ENCODE data around the gene MUC12. TPM values are rescaled to one million over a fixed set of nuclear protein-coding genes. Genes with fewer than 3 reads are reported as not detected.

Gene MUC12
- total RNA-seq, 2 donors from 2014 or later, result not detected

DNA sequence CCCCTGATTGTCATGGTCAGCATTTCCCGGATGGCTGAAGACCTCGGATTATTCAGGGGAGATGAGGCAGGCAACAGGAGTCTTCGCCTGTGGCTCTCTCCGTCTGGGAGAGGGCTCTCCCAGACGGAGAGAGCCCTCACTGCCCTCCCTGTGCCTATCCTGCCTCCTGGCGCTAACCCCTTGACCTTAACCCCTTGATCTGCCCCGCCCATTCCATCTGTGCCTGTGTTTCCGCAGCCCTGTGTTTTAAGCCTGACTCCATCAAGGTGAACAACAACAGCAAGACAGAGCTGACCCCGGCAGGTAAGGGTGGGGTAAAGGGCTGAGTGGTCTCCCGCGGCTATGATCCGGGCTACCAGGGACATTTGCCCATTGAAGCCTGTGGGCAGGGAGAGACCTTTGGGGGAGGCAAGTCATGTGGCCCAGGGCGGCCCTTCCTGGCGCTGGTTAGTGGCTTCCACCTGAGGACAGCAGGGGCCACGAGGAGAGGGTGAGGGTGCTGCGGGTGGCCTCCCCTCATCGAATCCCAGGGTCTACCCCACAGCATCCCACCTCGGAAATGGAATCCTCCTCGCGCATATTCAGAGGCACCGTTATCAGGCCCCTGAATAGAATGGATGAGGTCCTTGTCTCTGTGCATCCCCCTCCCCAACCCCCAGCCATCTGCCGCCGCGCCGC is 4.2 kb upstream of the MUC12 start:
- Mint-ChIP-seq H3K9me3 (no peaks in the 10 kb centered on the region), H3K27ac (no peak overlapping the region), H3K36me3 (no peaks in the 10 kb centered on the region), H3K4me1 (ENCODE audit: low read depth in 2 of 2) (peaks cover 14 to 16% of the 10 kb centered on the region in 2 donors), H3K27me3 (peaks cover 32 to 37% of the 10 kb centered on the region in 2 donors), H3K4me3 (peak overlapping the region; percentile 86)
- DNase-seq (ENCODE audit: low spot score) (no peak), ATAC-seq (no peak)

GRCh38 chr7:100965723-100966541 is 3.4 kb upstream of the MUC12 start:
- H3K4me1 Mint-ChIP-seq (ENCODE audit: low read depth in 2 of 2), result peaks cover 14 to 16% of the 10 kb centered on the region in 2 donors
- peak; percentile 79 to 80 for ATAC-seq
- no peaks in the 10 kb centered on the region for H3K36me3 Mint-ChIP-seq
- H3K4me3 Mint-ChIP-seq, result peak overlapping the region; percentile 86
- H3K27me3 Mint-ChIP-seq, result peaks cover 32 to 37% of the 10 kb centered on the region in 2 donors
- no peak overlapping the region for H3K27ac Mint-ChIP-seq
- no peaks in the 10 kb centered on the region for H3K9me3 Mint-ChIP-seq
- peak; percentile 78 for DNase-seq (ENCODE audit: low spot score)

GRCh38 chr7:100966542-100967291 is 2.6 kb upstream of the MUC12 start:
- H3K36me3 Mint-ChIP-seq, result no peaks in the 10 kb centered on the region
- no peak overlapping the region for H3K27ac Mint-ChIP-seq
- peaks cover 14 to 16% of the 10 kb centered on the region in 2 donors for H3K4me1 Mint-ChIP-seq (ENCODE audit: low read depth in 2 of 2)
- DNase-seq (ENCODE audit: low spot score) (no peak), ATAC-seq (no peak)
- peak overlapping the region; percentile 86 for H3K4me3 Mint-ChIP-seq
- no peaks in the 10 kb centered on the region for H3K9me3 Mint-ChIP-seq
- H3K27me3 Mint-ChIP-seq, result peaks cover 32 to 37% of the 10 kb centered on the region in 2 donors

DNA sequence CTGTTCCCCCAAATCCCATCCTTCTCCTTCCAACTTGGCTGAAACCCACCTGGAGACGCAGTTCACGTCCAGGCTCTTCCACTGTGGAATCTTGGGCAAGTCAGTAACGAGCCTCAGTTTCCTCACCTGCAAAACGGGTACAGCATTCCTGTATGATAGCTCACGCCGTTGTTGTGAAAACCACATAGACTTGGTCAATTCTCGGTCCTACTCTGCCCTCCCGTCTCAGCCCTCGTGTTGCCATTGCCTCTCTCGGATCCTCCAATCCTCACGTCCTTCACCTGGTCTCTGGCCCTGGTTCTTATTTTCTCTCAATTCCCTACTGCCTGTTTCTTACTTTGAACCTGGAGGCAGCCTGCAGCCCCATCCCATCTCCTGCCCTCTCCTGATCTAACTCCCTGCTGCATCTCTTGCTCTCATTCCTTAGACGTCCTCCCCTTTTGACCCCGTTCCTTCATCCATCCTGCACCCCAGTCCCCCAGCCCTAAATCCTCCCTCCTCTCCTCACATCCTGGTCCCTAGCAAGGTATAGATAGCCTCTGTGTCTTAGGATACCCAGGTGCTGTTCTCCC is 2.0 kb upstream of the MUC12 start:
- Mint-ChIP-seq H3K36me3 (no peaks in the 10 kb centered on the region), H3K9me3 (no peaks in the 10 kb centered on the region), H3K27me3 (peaks cover 32 to 37% of the 10 kb centered on the region in 2 donors), H3K27ac (no peak overlapping the region), H3K4me1 (ENCODE audit: low read depth in 2 of 2) (peaks cover 14 to 16% of the 10 kb centered on the region in 2 donors), H3K4me3 (peak overlapping the region; percentile 27)
- DNase-seq (ENCODE audit: low spot score) (no peak), ATAC-seq (no peak)

- no peaks in the 10 kb centered on the region for H3K9me3 Mint-ChIP-seq
- no peak for ATAC-seq
- no peak overlapping the region for H3K4me3 Mint-ChIP-seq
- no peak for DNase-seq (ENCODE audit: low spot score)
- H3K27ac Mint-ChIP-seq, result no peak overlapping the region
- H3K27me3 Mint-ChIP-seq, result peaks cover 30 to 35% of the 10 kb centered on the region in 2 donors
- no peaks in the 10 kb centered on the region for H3K36me3 Mint-ChIP-seq
- peaks cover 14 to 16% of the 10 kb centered on the region in 2 donors for H3K4me1 Mint-ChIP-seq (ENCODE audit: low read depth in 2 of 2)
These were observed 1.3 kb upstream of the MUC12 start for GRCh38 chr7:100968031-100968430.

DNA sequence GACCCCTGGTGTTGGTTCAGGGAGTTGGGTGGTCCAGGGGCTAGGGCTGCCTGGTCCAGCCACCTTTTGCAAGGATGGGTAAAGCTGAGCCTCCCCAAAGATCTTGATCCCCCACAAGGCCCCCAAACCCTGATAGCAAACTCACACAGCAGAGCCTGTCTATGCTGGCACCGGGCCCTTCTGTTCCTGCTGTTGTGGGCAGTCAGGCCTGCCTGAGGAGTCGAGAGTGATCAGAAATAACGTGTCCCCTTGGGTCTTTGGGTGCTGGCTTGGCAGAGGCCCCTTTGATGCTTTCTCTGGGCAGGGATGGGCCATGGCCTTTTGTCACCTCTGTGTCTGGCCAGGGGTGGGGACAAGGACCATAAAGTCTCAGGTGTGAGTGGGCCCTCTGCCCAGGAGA is 715 bp upstream of the MUC12 start:
- H3K36me3 Mint-ChIP-seq, result no peaks in the 10 kb centered on the region
- H3K27ac Mint-ChIP-seq, result no peak overlapping the region
- DNase-seq (ENCODE audit: low spot score) (no peak), ATAC-seq (no peak)
- H3K9me3 Mint-ChIP-seq, result no peaks in the 10 kb centered on the region
- peaks cover 14 to 16% of the 10 kb centered on the region in 2 donors for H3K4me1 Mint-ChIP-seq (ENCODE audit: low read depth in 2 of 2)
- peaks cover 28 to 33% of the 10 kb centered on the region in 2 donors for H3K27me3 Mint-ChIP-seq
- no peak overlapping the region for H3K4me3 Mint-ChIP-seq

- Mint-ChIP-seq H3K4me1 (ENCODE audit: low read depth in 2 of 2) (peaks cover 7 to 10% of the 10 kb centered on the region in 2 donors), H3K27ac (no peak overlapping the region), H3K27me3 (peaks cover 15 to 33% of the 10 kb centered on the region in 2 donors), H3K36me3 (no peaks in the 10 kb centered on the region), H3K4me3 (no peak overlapping the region), H3K9me3 (no peaks in the 10 kb centered on the region)
- ATAC-seq (peak in 1 of 2 donors; percentile 6), DNase-seq (ENCODE audit: low spot score) (no peak)
These were observed 2.0 kb downstream of the MUC12 start for GRCh38 chr7:100971111-100972001.

GRCh38 chr7:100972002-100972347 is 2.6 kb downstream of the MUC12 start:
- DNase-seq (ENCODE audit: low spot score) (no peak), ATAC-seq (peak in 1 of 2 donors; percentile 7)
- no peaks in the 10 kb centered on the region for H3K9me3 Mint-ChIP-seq
- peaks cover 6 to 7% of the 10 kb centered on the region in 2 donors for H3K4me1 Mint-ChIP-seq (ENCODE audit: low read depth in 2 of 2)
- H3K4me3 Mint-ChIP-seq, result no peak overlapping the region
- no peak overlapping the region for H3K27ac Mint-ChIP-seq
- no peaks in the 10 kb centered on the region for H3K36me3 Mint-ChIP-seq
- peaks cover 14 to 30% of the 10 kb centered on the region in 2 donors for H3K27me3 Mint-ChIP-seq

DNA sequence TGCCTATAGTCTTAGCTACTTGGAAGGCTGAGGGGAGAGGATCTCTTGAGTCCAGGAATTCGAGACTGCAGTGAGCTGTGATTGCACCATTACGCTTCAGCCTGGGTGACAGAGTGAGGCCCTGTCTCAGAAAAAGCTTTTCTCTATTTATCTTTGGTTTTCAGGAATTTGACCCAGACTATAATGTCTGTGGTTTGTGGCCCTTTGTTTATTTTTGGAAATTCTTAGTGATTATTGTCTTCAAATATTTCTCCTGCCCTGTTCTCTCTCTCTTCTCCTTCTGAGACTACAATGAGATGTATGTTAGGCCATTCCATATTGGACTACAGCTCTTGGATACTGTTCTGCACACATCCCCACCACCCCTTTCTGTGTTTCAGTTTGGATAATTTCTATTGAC is 4.7 kb downstream of the MUC12 start:
- Mint-ChIP-seq H3K4me1 (ENCODE audit: low read depth in 2 of 2) (no peaks in the 10 kb centered on the region), H3K27me3 (peaks cover 0 to 20% of the 10 kb centered on the region in 2 donors), H3K36me3 (no peaks in the 10 kb centered on the region), H3K9me3 (no peaks in the 10 kb centered on the region), H3K4me3 (no peak overlapping the region), H3K27ac (no peak overlapping the region)
- ATAC-seq, result no peak
- no peak for DNase-seq (ENCODE audit: low spot score)

GRCh38 chr7:100975371-100975821 is 6.0 kb downstream of the MUC12 start:
- peaks cover 0 to 15% of the 10 kb centered on the region in 2 donors for H3K27me3 Mint-ChIP-seq
- no peaks in the 10 kb centered on the region for H3K4me1 Mint-ChIP-seq (ENCODE audit: low read depth in 2 of 2)
- H3K36me3 Mint-ChIP-seq, result no peaks in the 10 kb centered on the region
- no peaks in the 10 kb centered on the region for H3K9me3 Mint-ChIP-seq
- no peak overlapping the region for H3K4me3 Mint-ChIP-seq
- ATAC-seq (no peak), DNase-seq (ENCODE audit: low spot score) (no peak)
- no peak overlapping the region for H3K27ac Mint-ChIP-seq

DNA sequence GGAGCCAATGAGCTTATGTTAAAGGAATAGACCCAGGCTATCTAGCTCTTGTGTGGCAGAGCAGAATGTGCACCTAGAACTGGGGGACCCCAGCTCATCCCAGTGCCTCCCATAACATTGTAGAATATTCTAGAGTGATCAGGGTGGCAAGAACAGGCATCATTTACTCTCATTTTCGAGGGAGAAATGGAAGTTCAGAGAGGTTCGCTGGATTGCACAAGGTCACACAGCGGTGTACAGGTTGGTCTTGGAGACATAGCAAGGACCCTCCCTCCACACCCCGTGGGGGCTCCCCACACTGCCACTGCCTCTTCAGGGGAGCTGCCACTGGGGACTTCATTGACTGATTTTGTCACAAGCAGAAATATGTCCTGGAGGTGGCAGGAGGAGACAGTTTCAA is 8.9 kb downstream of the MUC12 start:
- ATAC-seq, result no peak
- DNase-seq (ENCODE audit: low spot score), result no peak
- H3K27me3 Mint-ChIP-seq, result peaks cover 0 to 15% of the 10 kb centered on the region in 2 donors
- no peak overlapping the region for H3K27ac Mint-ChIP-seq
- H3K36me3 Mint-ChIP-seq, result no peaks in the 10 kb centered on the region
- H3K4me3 Mint-ChIP-seq, result no peak overlapping the region
- no peaks in the 10 kb centered on the region for H3K4me1 Mint-ChIP-seq (ENCODE audit: low read depth in 2 of 2)
- H3K9me3 Mint-ChIP-seq, result no peaks in the 10 kb centered on the region

- Mint-ChIP-seq H3K36me3 (no peaks in the 10 kb centered on the region), H3K9me3 (no peaks in the 10 kb centered on the region), H3K4me3 (no peak overlapping the region), H3K27ac (no peak overlapping the region), H3K27me3 (peaks cover 0 to 11% of the 10 kb centered on the region in 2 donors), H3K4me1 (ENCODE audit: low read depth in 2 of 2) (no peaks in the 10 kb centered on the region)
- no peak for ATAC-seq
- no peak for DNase-seq (ENCODE audit: low spot score)
These were observed 14.3 kb downstream of the MUC12 start for GRCh38 chr7:100983451-100984187.

Measured in natural killer cell treated with Interleukin-12 subunit alpha and Interleukin-12 subunit beta and Interleukin-15 and Interleukin-18, amount 100 ng/mL, for 72 hours (primary cell).